Measurements from ENCODE around the gene HSD17B3. TPM values are rescaled to one million over a fixed set of nuclear protein-coding genes. Genes with fewer than 3 reads are reported as not detected.
"Not testable (repeated sequence)": the region's sequence is repeated elsewhere in the genome, so short reads cannot be mapped to it uniquely, and the experiment has no call there.

HSD17B3 gene
- total RNA-seq, 1 experiment from 2014 or later = not detected

DNA sequence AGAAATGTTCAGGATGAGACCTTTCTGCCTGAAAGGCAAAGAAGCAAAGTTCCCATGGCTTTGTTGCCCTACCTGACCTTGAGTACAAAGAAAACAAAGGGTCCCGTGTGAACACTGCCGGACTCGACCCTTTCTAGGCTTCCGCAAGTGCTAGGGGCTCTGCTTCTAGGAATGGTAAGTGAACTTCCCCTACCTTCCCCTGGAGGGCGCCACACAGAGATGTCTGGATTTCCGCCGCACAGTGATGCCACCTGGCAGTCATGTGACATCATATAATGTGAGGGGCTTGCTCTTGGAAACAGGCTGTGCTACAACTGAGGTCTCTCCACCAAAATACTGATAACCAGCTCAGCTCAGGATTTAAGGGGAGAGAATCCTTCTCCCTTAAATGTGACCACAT, 56.6 kb downstream of the HSD17B3 start:
- DNase-seq (ENCODE audit: low spot score) = no peak
- in situ Hi-C loops (cut with HindIII; ENCODE audit: low sequenced_read_pairs) = no loop called here

DNA sequence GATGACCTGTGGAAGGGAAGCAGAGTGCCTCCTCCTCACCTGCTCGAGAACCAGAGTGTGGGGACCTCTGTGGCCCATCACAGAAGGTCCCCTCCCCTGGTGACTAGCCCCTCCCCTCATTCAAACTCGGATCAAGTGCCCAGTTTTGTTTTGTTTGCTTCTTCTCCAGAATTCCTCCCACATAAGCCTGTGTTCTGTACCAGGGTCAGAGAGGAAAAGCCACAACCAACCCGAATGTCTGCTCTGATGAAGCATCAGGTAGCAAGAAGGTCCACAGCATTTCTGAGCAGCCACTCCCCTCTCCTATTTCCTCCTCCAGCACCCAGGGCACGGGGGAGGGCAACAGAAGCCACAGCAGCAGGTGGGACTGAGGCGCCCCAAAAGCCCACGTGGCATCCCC, 58.2 kb downstream of the HSD17B3 start:
- DNase-seq (ENCODE audit: low spot score) = no peak
- in situ Hi-C loops (cut with HindIII; ENCODE audit: low sequenced_read_pairs) = no loop called here

- in situ Hi-C loops (cut with HindIII; ENCODE audit: low sequenced_read_pairs) = no loop called here
- DNase-seq (ENCODE audit: low spot score) = no peak
Measured at GRCh38 chr9:96242811-96243210, 59.2 kb downstream of the HSD17B3 start.

DNA sequence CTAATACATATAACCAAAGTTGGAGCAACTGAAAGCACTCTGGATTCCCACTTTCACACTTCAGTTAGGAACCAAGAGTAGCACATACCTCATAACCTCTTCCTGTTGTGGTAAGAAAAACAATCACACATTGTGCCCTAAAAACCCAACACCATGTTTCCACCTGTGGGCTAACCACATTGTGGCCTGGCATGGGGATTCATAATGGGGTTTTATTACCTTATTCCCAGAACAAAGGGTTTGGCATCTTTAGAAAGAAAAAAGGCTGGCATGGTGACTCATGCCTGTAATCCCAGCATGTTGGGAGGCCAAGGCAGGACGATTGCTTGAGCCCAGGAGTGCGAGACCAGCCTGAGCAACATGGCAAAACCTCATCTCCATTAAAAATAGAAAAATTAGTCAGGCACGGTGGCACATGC, 60.6 kb downstream of the HSD17B3 start:
- DNase-seq (ENCODE audit: low spot score) = no peak
- in situ Hi-C loops (cut with HindIII; ENCODE audit: low sequenced_read_pairs) = no loop called here

DNA sequence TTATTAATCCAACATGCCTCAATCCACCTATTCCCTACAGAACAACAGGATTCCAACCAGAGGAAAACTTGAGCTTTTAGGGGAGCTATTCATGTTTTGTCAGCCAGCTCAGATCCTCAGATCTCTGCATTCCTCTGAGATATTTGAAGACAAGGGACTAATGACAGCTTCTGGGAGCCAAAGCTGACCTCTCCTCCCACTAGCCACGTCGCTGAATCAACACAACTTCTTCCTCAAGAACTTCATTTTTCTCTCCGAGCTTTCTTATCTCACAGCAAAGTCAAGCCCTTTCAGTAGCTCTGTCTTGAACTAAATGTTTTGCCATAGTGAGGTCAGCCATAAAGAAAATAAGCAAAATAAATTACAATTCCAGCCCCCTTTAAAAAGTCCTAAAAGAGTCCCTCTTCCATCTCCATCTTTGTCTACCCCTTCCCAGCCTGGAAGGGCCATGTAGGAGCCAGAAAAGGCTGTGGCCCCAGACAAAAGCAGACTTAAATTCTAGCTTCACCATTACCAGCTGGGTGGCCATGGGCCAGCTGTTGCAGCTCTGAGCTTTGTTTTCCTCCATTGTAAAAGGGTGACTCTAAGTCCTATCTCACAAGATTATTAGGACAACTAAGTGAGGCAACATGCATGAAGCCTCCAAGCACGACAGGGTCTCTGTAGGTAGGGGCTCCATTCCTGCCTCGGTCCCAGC, 65.0 kb downstream of the HSD17B3 start:
- in situ Hi-C loops (cut with HindIII; ENCODE audit: low sequenced_read_pairs) = no loop called here

DNA sequence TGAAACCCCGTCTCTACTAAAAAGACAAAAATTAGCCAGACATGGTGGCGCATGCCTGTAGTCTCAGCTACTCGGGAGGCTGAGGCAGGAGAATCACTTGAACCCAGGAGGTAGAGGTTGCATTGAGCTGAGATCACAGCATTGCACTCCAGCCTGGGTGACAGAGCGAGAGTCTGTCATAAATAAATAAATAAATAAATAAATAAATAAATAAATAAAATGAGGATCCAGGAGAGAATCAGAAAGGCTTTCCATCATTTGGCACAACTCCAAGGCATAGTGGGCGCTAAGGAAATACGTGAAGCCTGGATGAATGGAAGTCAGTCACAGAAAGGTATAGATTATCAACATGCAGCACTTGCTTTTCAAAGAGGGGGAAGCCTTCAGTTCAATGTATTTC, 65.6 kb downstream of the HSD17B3 start:
- DNase-seq (ENCODE audit: low spot score); in situ Hi-C loops (cut with HindIII; ENCODE audit: low sequenced_read_pairs): not testable (repeated sequence)

More for the DNA sequence above, 65.0 kb downstream of the HSD17B3 start:
- DNase-seq (ENCODE audit: low spot score) = no peak

DNA sequence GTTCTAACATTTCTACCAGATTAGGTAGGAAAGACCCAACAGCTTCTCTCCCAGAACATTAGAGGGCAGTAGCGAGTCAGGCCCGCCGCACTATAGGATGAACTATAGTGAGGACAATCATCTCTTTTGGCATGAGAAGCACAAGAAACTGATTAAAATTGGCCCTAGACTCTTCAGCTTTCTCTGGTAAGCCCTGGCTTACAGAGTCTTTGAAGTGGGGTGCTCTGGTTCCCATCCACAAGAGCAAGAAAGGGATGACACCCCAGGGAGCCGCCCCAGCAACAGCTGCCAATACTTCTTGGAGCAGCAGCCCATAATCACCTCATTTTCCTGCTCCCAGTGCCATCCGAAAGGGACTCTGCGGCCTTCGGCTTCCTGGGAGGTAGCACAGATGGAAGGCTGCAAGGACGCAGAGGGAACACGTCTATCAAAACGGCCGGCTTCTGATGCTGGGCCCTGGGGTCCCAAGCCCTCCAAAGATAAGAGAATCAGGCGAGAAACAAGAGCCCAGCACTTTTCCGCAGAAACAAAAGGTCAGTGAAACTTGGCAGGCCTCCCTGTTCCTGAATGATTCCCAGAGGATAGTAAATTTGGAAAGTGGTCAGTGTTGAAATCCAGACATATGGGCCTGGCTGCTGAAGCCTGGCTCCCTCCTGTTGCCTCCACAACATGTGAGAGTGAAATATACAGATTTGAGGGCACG, 69.3 kb downstream of the HSD17B3 start:
- DNase-seq (ENCODE audit: low spot score) = peak; percentile 87
- in situ Hi-C loops (cut with HindIII; ENCODE audit: low sequenced_read_pairs) = no loop called here

DNA sequence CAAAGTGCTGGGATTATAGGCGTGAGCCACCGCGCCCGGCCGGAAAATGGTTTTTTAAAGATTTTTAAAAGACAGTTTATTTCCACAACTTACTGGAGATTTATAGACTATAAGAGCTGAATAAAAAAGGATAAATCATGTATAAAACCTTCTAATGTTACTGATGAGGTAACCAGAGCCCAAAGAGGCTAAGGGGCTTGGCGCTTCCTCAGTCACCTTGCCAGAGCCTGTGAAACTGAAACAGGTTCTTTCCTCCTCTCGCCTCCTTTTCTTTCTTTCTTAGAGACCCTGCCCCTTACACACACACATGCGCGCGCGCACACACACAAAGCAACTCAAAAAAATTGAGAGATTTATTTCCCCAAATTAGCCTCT, 69.8 kb downstream of the HSD17B3 start:
- DNase-seq (ENCODE audit: low spot score) = no peak

GRCh38 chr9:96230002-96230401, 72.0 kb downstream of the HSD17B3 start:
- in situ Hi-C loops (cut with HindIII; ENCODE audit: low sequenced_read_pairs) = no loop called here
- no peak for DNase-seq (ENCODE audit: low spot score)

More for the DNA sequence above, 69.8 kb downstream of the HSD17B3 start:
- in situ Hi-C loops (cut with HindIII; ENCODE audit: low sequenced_read_pairs) = no loop called here

DNA sequence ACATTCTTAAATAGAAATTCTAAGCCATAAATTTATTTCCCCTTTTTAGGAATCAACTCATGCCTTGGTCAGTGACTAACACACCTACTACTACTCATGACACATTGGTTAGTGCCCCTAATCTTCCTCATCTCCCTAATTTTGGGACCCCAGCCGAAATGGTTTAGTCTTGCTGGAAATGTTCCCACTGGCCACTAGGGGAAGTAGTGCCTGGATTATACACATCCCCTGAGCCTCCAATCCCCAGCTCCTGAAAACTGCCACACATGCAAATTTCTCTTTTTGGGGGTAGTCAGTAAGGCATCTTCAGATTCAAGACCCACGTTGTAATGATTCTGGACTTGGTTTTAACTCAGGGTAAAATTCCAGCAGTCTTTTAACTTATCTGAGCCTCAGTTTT, 79.8 kb downstream of the HSD17B3 start:
- no peak for DNase-seq (ENCODE audit: low spot score)
- in situ Hi-C loops (cut with HindIII; ENCODE audit: low sequenced_read_pairs) = no loop called here

DNA sequence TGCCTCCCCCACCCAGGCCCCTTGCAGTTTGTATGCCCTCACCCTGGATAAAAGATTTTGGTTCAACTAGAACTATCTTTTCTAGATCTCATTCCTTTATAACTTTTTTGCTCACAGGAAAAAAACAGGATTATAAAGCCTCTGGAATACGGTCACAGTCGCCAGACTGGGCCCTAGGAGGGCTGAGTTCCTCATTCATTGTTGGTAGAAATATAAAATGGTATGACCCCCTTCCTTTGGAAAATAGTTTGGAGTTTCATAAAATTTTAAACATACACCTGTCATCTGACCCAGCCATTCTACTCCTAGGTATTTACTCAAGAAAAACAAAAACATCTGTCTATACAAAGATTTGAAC, 82.1 kb downstream of the HSD17B3 start:
- DNase-seq (ENCODE audit: low spot score) = no peak
- in situ Hi-C loops (cut with HindIII; ENCODE audit: low sequenced_read_pairs) = no loop called here

DNA sequence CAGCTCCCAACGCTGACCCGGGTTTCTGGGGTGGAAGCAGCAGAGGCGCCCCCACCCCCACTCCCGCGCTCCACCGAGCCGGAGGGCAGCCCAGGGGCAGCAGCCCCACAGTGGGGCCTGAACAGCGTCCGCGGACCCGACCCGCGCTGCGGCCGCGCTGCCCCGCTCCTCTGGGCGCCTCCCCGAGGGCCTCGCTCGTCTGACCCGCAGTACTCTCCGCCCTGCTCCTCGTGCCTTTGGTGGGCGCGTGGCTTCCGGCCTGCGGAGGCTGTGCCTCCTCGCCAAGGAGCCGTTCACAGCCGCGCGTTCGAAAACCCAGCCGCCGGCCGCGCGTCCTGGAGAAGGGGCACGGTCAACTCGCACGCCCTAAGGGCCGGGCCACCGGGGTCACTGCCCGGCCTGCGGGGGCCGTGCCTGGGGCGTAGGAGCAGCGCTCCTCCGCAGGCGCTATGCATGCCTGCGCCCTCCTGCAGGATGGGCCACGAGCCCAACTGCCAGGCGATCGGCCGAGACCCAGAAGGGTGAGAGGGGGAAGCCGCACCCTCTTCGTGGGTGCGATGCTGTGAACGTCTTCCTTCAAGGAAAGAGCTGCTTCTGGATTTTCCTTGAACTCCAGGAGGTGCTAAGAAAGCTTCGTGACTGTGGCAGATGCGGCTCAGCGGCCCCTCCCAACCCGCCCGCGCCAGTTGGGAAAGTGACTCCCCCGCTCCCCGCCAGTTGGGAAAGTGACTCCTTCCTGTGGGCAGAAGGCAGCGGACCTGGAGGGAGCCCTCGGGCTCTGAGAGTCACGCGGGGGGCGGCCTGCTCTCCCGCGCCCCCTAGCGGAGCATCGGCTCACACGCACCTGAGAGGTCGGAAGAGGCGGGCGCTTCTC, 82.7 kb downstream of the HSD17B3 start:
- DNase-seq (ENCODE audit: low spot score) = peak; percentile 18
- in situ Hi-C loops (cut with HindIII; ENCODE audit: low sequenced_read_pairs) = no loop called here

DNA sequence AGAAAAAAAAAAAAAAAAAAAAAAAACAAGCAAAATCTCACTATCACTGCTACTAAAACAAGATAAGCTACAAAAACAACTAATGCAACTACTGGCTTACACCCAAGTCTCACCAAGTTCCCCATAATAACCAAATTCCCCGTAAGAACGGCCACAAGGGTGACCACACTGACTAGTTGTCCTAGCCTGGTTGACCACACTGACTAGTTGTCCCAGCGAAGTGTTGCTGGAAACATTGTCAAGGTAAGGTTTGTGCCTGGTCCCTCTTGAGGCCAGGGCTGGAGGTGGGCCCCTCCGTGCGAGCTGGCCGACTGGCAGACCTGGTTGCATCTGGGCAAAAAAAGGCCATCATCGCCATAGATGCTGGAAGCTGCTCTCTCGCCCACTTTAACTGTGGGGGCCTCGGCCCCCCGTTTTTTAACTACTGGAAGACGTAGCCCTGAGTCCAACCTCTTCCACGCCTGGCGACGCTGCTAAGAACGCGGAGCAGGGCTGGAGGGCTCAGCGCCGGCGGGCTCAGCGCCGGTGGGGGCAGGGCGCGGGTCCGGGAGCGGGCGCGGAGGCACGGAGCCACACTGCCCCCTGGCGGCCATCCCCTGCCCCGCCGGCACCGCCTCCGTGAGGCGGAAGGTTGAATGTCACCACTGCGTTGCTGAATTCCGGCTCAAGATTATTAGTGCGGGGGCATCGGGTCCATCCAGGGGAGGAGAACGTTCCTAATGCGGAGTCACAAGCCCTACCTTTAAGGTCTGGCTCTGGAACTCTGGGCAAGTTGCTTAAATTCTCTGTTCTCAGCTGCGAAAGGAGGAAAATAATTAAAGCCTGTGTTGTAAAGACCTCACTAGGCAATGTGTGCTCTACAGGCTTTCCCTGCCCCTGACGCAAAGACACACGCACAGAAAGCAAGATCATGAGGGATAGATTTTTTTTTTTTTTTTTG, 84.0 kb downstream of the HSD17B3 start:
- in situ Hi-C loops (cut with HindIII; ENCODE audit: low sequenced_read_pairs) = no loop called here

GRCh38 chr9:96217294-96217707, 84.7 kb downstream of the HSD17B3 start:
- DNase-seq (ENCODE audit: low spot score) = peak; percentile 6
- in situ Hi-C loops (cut with HindIII; ENCODE audit: low sequenced_read_pairs) = no loop called here

More for the DNA sequence above, 84.0 kb downstream of the HSD17B3 start:
- peak; percentile 72 for DNase-seq (ENCODE audit: low spot score)

GRCh38 chr9:96216583-96216982, 85.4 kb downstream of the HSD17B3 start:
- in situ Hi-C loops (cut with HindIII; ENCODE audit: low sequenced_read_pairs) = no loop called here
- DNase-seq (ENCODE audit: low spot score) = no peak

DNA sequence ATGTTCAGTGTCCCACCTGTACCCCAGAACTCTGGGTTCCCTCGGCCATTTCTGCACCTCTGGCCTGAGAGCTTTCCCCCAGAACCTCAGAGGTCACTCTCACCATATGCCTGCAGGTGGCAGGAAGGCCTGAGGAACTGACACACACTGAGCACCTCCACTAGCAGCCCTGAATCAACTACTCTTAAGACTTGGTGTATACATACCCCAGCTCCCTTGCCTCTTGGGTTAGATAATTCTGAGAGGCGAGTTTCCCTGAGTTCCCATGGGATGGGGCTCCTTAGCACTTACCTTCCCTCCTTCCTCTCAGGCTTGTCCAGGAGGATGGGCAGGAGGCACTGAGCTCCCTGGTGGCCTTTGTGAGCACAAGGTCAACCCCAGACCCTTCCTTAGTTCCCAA, 86.1 kb downstream of the HSD17B3 start:
- in situ Hi-C loops (cut with HindIII; ENCODE audit: low sequenced_read_pairs) = no loop called here
- no peak for DNase-seq (ENCODE audit: low spot score)

DNA sequence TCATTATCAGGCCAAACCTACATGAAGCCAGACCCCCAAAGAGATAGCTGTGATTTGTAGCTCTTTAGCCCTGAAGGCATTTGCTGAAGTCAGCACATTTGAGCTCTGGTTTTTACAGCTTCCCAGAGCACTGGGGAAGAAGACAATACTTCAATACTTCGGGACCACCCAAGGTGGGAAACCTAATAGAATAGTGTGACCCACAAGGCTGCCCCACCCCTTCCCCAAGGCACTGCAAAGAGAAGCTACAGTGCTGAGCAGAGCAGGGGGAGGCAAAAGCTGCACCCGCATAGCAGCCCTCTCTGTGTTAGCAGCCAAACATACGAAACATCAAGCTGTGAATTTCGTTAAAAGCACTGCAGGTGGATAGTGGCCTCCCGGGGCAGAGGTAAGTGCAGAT, 87.3 kb downstream of the HSD17B3 start:
- DNase-seq (ENCODE audit: low spot score) = no peak
- in situ Hi-C loops (cut with HindIII; ENCODE audit: low sequenced_read_pairs) = no loop called here

DNA sequence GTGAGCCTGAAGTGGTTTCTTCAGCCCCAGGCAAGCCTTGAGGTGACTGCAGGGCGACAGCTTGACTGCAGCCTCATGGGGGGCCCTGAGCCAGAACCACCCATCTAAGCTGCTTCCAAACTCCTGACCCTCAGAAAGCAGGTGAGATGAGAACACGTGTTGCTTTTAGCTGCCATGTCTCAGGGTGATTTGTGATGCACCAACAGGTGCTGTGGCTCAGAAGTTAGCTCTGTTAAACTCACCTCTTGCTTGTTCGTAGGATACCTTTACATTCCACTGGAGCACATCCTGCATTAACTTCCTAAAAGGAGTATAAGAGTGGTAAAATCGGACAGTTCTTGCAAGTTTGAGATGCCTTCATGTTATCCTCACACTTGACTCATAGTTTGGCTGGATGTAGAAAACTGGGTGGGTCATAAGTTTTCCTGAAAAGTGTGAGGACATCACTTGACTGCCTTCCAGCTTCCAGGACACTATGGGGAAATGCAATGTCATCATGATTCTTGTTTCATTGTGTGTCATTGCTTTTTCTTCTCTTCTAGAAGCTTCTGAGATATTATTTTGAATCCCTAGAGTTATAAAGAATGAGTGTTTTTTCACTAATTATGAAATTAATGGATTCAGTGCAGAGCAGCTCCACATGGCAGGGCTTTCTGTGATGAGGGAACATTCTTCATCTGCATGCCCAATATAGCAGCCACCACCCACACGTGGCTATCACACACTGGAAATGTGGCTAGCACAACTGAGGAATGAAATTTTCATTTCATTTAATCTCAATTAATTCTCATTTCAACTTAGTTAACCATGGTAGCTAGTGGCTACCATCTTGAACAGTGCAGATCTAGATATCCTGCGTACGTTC, 92.3 kb downstream of the HSD17B3 start:
- in situ Hi-C loops (cut with HindIII; ENCODE audit: low sequenced_read_pairs) = no loop called here
- DNase-seq (ENCODE audit: low spot score) = no peak

All from G401 (cell line).